RPMI8226 (cell line): ENCODE data around the gene PDGFD.

Experiments used
- DNase-seq: peaks from one replicate; pipeline ENCODE4 v3.0.0-alpha.2; 2015

The PDGFD gene

DNA sequence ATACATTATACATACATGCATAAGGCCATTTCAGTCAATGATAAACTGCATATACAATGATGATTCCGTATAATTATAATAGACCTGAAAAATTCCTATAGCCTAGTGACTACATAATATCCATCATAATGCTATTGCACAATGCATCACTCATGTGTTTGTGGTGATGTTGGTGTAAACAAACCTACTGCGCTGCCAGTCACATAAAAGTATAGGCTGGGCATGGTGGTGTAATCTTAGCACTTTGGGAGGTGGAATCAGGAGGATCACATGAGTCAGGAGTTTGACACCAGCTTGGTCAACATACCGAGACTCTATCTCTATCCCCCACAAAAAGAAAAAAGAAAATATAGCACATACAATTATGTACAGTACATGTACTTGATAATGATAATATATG lies 291.2 kb downstream of the PDGFD start:
- no peak for DNase-seq

DNA sequence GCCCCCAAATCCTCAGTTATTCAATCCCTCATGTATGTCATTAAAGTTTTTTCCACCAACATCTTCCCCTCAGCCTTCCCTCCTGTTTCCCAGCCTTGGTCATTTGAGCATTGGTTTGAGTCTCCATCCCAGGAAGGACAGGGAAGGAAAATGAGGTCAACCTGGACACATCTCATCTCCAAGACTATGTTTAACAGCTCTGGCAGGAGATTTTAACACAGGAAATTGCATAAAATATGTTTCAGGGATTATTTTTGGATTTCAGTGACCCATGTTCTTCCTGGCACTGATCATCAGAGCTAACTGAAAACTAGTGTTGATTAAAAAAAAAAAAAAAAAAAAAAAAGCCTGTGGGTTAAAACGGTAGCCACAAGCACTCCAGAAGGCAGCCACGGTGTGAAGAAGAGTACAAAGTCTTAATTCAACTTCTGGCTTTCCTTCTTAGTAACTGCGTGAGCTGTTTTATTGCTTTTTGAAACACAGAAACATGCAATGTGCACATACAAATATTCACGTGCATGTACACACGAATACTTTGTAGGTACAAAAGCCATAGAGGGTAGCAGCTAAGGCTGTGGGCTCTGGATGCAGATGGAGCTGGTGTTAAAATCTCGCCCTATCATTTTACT lies 291.9 kb downstream of the PDGFD start:
- DNase-seq: no peak

DNA sequence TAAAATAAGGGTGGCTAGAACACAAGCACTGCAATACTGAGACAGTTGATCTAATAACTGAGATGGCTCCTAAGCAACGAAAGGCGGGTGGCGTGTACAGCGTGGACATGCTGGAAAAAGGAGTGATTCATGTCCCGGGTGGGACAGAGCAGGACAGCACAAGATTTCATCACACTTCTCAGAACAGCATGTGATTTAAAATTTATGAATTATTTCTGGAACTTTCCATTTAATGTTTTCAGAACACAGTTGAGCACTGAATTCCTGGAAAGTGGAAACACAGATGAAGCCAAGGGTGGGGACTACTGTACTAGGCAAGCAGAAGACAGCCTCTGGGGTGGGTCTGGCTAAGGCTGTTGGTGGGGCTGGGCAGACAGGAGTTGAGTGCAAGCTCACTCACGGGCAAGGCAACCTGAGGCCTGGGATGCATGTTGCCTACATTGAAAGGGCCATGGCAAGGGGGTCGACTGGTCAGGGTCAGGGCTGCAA lies 293.1 kb downstream of the PDGFD start:
- DNase-seq: no peak

DNA sequence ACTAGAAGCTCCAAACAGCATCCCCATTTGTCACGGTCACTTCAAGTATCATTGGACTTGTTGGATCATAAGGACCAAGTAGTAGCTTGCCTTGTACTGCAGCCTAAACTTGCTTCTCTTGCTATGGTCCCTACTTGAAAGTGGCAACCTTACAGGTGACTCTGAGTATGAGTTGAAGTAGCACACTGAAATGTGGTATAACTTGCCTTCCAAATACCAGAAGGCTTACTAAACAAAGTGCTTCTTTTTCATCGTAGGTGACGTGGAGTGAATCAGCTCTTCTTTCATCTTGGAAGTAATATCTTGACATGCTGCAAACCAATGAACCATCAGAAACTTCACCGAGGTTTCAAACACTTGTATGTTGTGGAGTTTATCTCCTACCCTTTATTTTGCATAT lies 296.5 kb downstream of the PDGFD start:
- DNase-seq: no peak

DNA sequence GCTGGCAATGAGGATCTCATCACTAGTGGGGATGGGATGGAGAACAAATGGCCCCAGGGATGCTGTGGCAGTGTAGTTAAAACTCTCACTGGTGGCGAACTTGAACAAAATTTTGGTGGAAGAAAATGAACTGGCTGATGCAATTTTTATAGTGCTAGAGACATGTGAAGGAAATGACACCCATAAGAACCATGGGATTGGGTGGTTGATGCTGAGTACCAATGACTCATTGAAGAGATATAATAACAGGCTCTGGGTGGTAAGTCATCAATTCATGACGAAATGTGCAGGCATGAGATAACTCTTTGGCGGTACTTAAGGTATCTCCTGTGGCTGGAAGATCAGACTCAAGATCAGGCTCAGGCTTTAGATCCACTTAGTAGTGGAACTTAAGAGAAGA lies 300.4 kb downstream of the PDGFD start:
- no peak for DNase-seq

DNA sequence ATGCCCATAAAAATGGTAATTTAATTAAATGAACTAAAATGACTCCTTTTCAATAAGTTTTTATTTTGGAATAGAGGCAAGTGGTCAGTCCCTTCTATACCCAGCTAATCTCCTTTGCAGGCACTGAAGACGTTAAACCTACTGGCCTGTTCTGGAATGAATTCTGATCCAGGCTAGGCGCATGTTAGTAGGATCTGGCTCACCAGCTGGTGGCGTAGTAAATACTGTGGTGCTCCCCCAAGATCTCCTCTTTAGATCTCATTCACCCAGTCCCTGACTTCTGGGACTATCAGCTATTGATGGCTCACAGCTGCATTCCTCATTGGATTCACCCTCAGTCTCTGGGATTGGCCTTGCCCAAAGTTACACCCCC lies 301.2 kb downstream of the PDGFD start:
- DNase-seq: no peak

DNA sequence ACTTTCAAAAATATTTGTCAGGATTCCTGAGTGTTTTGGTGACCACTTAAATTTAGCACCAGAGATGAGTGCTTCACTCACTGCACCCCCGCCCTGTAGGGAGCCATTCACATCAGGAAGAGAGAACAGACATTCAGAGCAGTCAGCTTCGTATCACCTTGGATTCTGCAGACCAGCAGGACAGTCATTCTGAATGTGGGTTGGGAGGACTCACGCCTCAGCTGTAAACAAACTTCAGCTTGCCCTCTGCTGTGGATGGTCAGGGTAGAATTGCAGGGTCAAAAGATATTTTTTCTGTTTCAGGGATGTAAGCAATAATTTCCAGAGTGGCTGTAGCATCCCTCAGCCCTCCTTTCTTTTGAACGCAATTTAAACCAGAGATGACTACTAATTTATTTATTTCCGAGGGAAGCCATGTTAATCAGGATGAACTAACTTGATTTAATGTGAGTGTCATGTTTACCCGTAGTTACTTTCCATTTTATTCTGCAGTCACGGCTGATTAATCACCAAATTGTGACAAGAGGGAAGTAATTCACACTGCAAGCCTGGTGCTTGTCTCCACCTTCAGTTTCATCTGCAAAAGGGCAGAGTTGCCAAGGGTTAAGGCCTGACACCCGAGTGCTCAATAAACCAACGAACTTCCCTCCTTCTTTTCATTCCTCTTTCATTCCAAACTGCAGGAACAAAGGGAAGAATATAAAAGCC lies 301.7 kb downstream of the PDGFD start:
- no peak for DNase-seq
